Cardiac muscle cell (in vitro differentiated cells and primary cell): ENCODE measurements around the gene FGGY. TPM values are rescaled to one million over a fixed set of nuclear protein-coding genes. Genes with fewer than 3 reads are reported as not detected.
"Not testable (repeated sequence)": the region's sequence is repeated elsewhere in the genome, so short reads cannot be mapped to it uniquely, and the experiment has no call there.

ENCODE experiments used
- DNase-seq, 2 donors: peaks; one replicate each; pipeline versions ENCODE4 v3.0.0 to v3.0.0-alpha.2; 2010 to 2017; ENCODE audit warnings: low read depth in 1 of 2, low spot score in 1 of 2
- H3K27ac ChIP-seq: fragments of 200-600 bp; sonication (generic); 2 replicates; pipeline ENCODE4 v1.5.1; 2016
- H3K27me3 ChIP-seq: fragments of 200-600 bp; sonication (generic); 2 replicates; pipeline ENCODE4 v1.6.0; 2016; ENCODE audit warnings: control low read depth
- H3K36me3 ChIP-seq: fragments of 200-600 bp; sonication (generic); 2 replicates; pipeline ENCODE4 v1.5.1; 2016; ENCODE audit warnings: control low read depth
- H3K4me1 ChIP-seq: fragments of 200-600 bp; sonication (generic); 2 replicates; pipeline ENCODE4 v1.8.1; 2017; ENCODE audit warnings: low read depth, mild to moderate bottlenecking, mixed run types
- H3K4me3 ChIP-seq: fragments of 200-600 bp; sonication (generic); 2 replicates; pipeline ENCODE4 v1.5.1; 2016; ENCODE audit warnings: mild to moderate bottlenecking
- H3K9me3 ChIP-seq: fragments of 200-600 bp; sonication (generic); 2 replicates; pipeline ENCODE4 v1.5.1; 2017; ENCODE audit warnings: low read depth, mild to moderate bottlenecking, control low read depth
- polyA plus RNA-seq: library from polyadenylated mRNA; unstranded; fragments of >200 nt; fragmentation: Nextera tagmentation; extraction: Ambion mirVana; gene quantifications from 2 replicates; pipeline ENCODE4 v1.2.1, GENCODE V29; 2016
- total RNA-seq: library from RNA; depleted of rRNA; stranded (reverse); fragments of >200 nt; gene quantifications from 2 replicates; pipeline ENCODE4 v1.2.3, GENCODE V29; 2016
- TF ChIP-seq, protein P1 (sequence below): IDR thresholded peaks from 2 replicates; pipeline ENCODE4 v1.5.1; 2012; ENCODE audit warnings: low read depth, mild to moderate bottlenecking, low read length

The FGGY gene
- total and polyA plus RNA-seq, 2 experiments from 2014 or later: 9.8 to 14.5 TPM

GRCh38 chr1:59352065-59352464 is 55.2 kb downstream of the FGGY start:
- no peaks in the 10 kb centered on the region for H3K27me3 ChIP-seq
- H3K36me3 ChIP-seq: no peaks in the 10 kb centered on the region
- no peak overlapping the region for H3K27ac ChIP-seq
- no peak for DNase-seq
- no peaks in the 10 kb centered on the region for H3K9me3 ChIP-seq
- H3K4me3 ChIP-seq: no peak overlapping the region
- TF ChIP-seq, protein P1, sequence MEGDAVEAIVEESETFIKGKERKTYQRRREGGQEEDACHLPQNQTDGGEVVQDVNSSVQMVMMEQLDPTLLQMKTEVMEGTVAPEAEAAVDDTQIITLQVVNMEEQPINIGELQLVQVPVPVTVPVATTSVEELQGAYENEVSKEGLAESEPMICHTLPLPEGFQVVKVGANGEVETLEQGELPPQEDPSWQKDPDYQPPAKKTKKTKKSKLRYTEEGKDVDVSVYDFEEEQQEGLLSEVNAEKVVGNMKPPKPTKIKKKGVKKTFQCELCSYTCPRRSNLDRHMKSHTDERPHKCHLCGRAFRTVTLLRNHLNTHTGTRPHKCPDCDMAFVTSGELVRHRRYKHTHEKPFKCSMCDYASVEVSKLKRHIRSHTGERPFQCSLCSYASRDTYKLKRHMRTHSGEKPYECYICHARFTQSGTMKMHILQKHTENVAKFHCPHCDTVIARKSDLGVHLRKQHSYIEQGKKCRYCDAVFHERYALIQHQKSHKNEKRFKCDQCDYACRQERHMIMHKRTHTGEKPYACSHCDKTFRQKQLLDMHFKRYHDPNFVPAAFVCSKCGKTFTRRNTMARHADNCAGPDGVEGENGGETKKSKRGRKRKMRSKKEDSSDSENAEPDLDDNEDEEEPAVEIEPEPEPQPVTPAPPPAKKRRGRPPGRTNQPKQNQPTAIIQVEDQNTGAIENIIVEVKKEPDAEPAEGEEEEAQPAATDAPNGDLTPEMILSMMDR: no peak
- H3K4me1 ChIP-seq: no peaks in the 10 kb centered on the region

- Histone ChIP-seq H3K27me3 (no peaks in the 10 kb centered on the region), H3K9me3 (no peaks in the 10 kb centered on the region), H3K36me3 (no peaks in the 10 kb centered on the region), H3K27ac (no peak overlapping the region), H3K4me3 (no peak overlapping the region), H3K4me1 (no peaks in the 10 kb centered on the region)
- no peak for DNase-seq
- TF ChIP-seq, protein P1: no peak
Observed at GRCh38 chr1:59353453-59353852, 56.6 kb downstream of the FGGY start.

GRCh38 chr1:59354239-59354638 is 57.3 kb downstream of the FGGY start:
- H3K4me3 ChIP-seq, H3K27me3 ChIP-seq, H3K9me3 ChIP-seq, H3K27ac ChIP-seq, H3K36me3 ChIP-seq, H3K4me1 ChIP-seq, DNase-seq: not testable (repeated sequence)

- H3K27ac ChIP-seq: no peak overlapping the region
- no peak overlapping the region for H3K4me3 ChIP-seq
- TF ChIP-seq, protein P1: no peak
- no peaks in the 10 kb centered on the region for H3K27me3 ChIP-seq
- H3K36me3 ChIP-seq: no peaks in the 10 kb centered on the region
- DNase-seq: no peak
- H3K4me1 ChIP-seq: no peaks in the 10 kb centered on the region
- no peaks in the 10 kb centered on the region for H3K9me3 ChIP-seq
Observed at GRCh38 chr1:59354709-59355337, 57.9 kb downstream of the FGGY start.

DNA sequence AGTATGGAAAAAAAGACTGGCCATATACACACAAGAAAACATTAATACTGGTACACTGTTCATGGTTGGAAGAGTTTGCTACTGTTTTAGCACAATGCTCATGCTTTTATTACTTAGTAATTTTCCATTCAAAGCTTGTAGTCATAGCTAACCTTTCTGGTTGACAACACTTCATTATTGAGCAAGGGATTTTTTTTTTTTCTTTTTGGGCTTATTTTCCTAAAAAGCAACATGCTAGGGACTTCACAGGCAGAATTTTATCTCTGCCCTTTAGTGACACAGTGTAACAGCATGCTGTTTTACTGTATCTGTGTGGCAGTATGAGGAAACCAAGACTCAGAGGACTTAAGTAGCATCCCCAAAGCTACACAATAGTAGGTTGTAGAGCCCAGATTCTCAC is 58.5 kb downstream of the FGGY start:
- Histone ChIP-seq H3K4me1 (no peaks in the 10 kb centered on the region), H3K4me3 (no peak overlapping the region), H3K9me3 (no peaks in the 10 kb centered on the region), H3K27ac (no peak overlapping the region), H3K27me3 (no peaks in the 10 kb centered on the region), H3K36me3 (no peaks in the 10 kb centered on the region)
- TF ChIP-seq, protein P1: no peak
- peak in 1 of 2 donors; percentile 10 for DNase-seq

DNA sequence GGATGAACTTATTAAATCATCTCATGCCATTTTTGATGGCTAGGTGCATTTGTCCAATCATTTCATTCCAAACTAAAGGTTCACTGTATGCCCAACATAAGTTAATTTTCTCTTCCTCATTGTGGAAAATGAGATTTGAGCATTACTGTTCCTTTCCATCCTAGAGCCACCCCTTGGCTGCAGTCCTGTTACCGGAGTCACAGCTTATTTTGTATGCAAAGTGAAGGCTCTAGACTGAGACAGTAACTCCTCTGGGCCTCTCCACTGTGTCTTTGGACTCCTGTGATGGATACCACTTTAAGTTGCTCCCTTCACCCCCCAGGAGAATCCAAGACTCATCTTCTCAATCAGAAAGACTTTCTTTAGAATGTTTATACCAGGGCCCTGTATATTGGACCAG is 59.7 kb downstream of the FGGY start:
- no peak overlapping the region for H3K27ac ChIP-seq
- TF ChIP-seq, protein P1: no peak
- H3K36me3 ChIP-seq: no peaks in the 10 kb centered on the region
- no peak for DNase-seq
- H3K4me3 ChIP-seq: no peak overlapping the region
- no peaks in the 10 kb centered on the region for H3K4me1 ChIP-seq
- no peaks in the 10 kb centered on the region for H3K9me3 ChIP-seq
- H3K27me3 ChIP-seq: no peaks in the 10 kb centered on the region
